HepG2 (cell line): ENCODE data around the gene FBXL12.

Experiments
- ARHGAP35 ChIP-seq: sonication (generic); formaldehyde crosslinking; IDR thresholded peaks from 2 replicates; pipeline ENCODE4 v1.9.0; 2022; ENCODE audit warnings: mild to moderate bottlenecking, inconsistent platforms, moderate library complexity, missing genetic modification reagents, borderline replicate concordance
- EHMT2 ChIP-seq: fragments of 200-600 bp; sonication (generic); IDR thresholded peaks from 2 replicates; pipeline ENCODE4 v1.7.0; 2017; ENCODE audit warnings: antibody characterized with exemption, low read depth, low read length, borderline replicate concordance
- EZH2 ChIP-seq: conservative IDR thresholded peaks from 2 replicates; pipeline ENCODE4 v1.6.1; 2012; ENCODE audit warnings: mild to moderate bottlenecking, low read depth, low read length, moderate library complexity
- MAFK ChIP-seq, 2 experiments: IDR thresholded peaks in 1 of 2; conservative IDR thresholded peaks in 1 of 2; 2 replicates each; pipeline ENCODE4 v1.6.1; 2011; ENCODE audit warnings: improper control_type of control experiment in 2 of 2, low read length in 2 of 2
- NCOA2 ChIP-seq: sonication (generic); formaldehyde crosslinking; IDR thresholded peaks from 2 replicates; pipeline ENCODE4 v1.8.0; 2022; ENCODE audit warnings: inconsistent platforms
- NFE2L1 ChIP-seq: sonication (generic); formaldehyde crosslinking; IDR thresholded peaks from 2 replicates; pipeline ENCODE4 v1.4.0; 2020; ENCODE audit warnings: missing genetic modification reagents, mild to moderate bottlenecking, borderline replicate concordance
- POLR2A ChIP-seq, 2 experiments: IDR thresholded peaks; 2 replicates each; pipeline ENCODE4 v1.6.1; 2011; ENCODE audit warnings: low read depth in 2 of 2, low read length in 2 of 2, mild to moderate bottlenecking in 1 of 2, moderate library complexity in 1 of 2; ENCODE audit not compliant: insufficient read depth in 1 of 2
- ZFP36 ChIP-seq: fragments of 150-350 bp; IDR thresholded peaks from 2 replicates; pipeline ENCODE4 v1.6.1; 2018; ENCODE audit warnings: borderline replicate concordance, low read length, low read depth; ENCODE audit not compliant: partially characterized antibody
- ZNF121 ChIP-seq: sonication (generic); formaldehyde crosslinking; IDR thresholded peaks from 2 replicates; pipeline ENCODE4 v1.5.0; 2020; ENCODE audit warnings: mild to moderate bottlenecking, missing genetic modification reagents
- ZNF274 ChIP-seq: sonication (generic); formaldehyde crosslinking; IDR thresholded peaks from 2 replicates; pipeline ENCODE4 v1.5.1; 2020; ENCODE audit warnings: mild to moderate bottlenecking, missing genetic modification reagents
- TF ChIP-seq, protein P1 (sequence below): IDR thresholded peaks from 2 replicates; pipeline ENCODE4 v1.6.1; 2016; ENCODE audit warnings: mild to moderate bottlenecking, missing biosample characterization, missing genetic modification reagents
- TF ChIP-seq, protein P2 (sequence below), 2 experiments: sonication (generic) in 1 of 2; formaldehyde crosslinking in 1 of 2; IDR thresholded peaks; 2 replicates each; pipeline versions ENCODE4 v1.6.1 to v1.9.0; 2014 to 2022; ENCODE audit warnings: antibody characterized with exemption in 1 of 2, borderline replicate concordance in 1 of 2, inconsistent platforms in 1 of 2, low read depth in 1 of 2, missing genetic modification reagents in 1 of 2
- TF ChIP-seq, protein P3 (sequence below): sonication (generic); formaldehyde crosslinking; IDR thresholded peaks from 2 replicates; pipeline ENCODE4 v1.5.0; 2020; ENCODE audit warnings: mild to moderate bottlenecking, missing genetic modification reagents, moderate library complexity
- TF ChIP-seq, protein P4 (sequence below): sonication (generic); formaldehyde crosslinking; IDR thresholded peaks from 2 replicates; pipeline ENCODE4 v1.4.0; 2020; ENCODE audit warnings: missing genetic modification reagents

DNA sequence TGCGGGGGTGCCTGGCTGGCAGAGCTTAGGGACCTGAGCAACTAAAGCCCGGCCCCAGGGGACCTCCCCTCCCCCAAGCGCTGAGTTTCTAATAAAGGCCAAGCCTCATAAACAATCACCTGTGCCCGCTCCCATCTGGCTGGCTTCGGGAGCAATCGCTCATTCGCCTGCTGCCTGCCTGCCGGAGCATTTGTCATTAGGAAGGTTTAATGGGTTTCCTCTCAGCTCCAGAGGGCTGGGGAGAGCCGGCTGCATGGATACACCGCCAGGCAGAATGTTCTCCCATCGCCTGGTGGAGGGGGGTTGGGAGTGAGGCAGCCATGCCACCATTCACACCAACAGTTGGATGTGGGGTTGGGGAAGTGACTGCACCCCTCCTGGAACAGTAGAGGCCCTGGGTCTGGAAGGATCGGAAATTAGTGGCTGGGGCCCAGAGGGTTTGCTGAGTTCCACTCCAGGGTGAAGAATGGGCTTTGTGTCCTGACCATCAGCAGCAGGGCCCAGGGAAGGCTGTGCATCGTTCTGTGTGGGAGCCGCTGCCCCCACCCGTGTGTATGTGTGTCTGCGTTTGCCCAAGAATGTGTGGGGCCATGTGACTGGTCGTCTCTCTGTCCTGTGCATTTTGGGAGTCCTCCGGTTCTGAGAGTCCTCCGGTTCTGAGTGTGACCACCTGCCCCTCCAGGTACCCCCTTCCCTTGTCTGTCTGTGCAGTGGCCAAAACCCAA, 31.5 kb upstream of the FBXL12 start:
- no peak for TF ChIP-seq ARHGAP35
- no peak for TF ChIP-seq NFE2L1 (CRISPR knock-in tag)
- TF ChIP-seq, protein P1, sequence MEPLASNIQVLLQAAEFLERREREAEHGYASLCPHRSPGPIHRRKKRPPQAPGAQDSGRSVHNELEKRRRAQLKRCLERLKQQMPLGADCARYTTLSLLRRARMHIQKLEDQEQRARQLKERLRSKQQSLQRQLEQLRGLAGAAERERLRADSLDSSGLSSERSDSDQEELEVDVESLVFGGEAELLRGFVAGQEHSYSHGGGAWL, result no peak
- no peak for TF ChIP-seq POLR2A (IDR thresholded peaks at IDR 0.05; ENCODE audit: insufficient read depth in 1 of 2, low read depth in 2 of 2, low read length in 2 of 2)
- TF ChIP-seq, protein P2, sequence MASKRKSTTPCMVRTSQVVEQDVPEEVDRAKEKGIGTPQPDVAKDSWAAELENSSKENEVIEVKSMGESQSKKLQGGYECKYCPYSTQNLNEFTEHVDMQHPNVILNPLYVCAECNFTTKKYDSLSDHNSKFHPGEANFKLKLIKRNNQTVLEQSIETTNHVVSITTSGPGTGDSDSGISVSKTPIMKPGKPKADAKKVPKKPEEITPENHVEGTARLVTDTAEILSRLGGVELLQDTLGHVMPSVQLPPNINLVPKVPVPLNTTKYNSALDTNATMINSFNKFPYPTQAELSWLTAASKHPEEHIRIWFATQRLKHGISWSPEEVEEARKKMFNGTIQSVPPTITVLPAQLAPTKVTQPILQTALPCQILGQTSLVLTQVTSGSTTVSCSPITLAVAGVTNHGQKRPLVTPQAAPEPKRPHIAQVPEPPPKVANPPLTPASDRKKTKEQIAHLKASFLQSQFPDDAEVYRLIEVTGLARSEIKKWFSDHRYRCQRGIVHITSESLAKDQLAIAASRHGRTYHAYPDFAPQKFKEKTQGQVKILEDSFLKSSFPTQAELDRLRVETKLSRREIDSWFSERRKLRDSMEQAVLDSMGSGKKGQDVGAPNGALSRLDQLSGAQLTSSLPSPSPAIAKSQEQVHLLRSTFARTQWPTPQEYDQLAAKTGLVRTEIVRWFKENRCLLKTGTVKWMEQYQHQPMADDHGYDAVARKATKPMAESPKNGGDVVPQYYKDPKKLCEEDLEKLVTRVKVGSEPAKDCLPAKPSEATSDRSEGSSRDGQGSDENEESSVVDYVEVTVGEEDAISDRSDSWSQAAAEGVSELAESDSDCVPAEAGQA (IDR thresholded peaks at IDR 0.05; ENCODE audit: low read depth), result no peak
- TF ChIP-seq, protein P2 (CRISPR knock-in tag; IDR thresholded peaks at IDR 0.05; ENCODE audit: borderline replicate concordance), result no peak
- TF ChIP-seq, protein P3, sequence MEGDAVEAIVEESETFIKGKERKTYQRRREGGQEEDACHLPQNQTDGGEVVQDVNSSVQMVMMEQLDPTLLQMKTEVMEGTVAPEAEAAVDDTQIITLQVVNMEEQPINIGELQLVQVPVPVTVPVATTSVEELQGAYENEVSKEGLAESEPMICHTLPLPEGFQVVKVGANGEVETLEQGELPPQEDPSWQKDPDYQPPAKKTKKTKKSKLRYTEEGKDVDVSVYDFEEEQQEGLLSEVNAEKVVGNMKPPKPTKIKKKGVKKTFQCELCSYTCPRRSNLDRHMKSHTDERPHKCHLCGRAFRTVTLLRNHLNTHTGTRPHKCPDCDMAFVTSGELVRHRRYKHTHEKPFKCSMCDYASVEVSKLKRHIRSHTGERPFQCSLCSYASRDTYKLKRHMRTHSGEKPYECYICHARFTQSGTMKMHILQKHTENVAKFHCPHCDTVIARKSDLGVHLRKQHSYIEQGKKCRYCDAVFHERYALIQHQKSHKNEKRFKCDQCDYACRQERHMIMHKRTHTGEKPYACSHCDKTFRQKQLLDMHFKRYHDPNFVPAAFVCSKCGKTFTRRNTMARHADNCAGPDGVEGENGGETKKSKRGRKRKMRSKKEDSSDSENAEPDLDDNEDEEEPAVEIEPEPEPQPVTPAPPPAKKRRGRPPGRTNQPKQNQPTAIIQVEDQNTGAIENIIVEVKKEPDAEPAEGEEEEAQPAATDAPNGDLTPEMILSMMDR (CRISPR knock-in tag), result no peak
- no peak for TF ChIP-seq EHMT2
- no peak for TF ChIP-seq ZNF121 (CRISPR knock-in tag)
- no peak for TF ChIP-seq MAFK (conservative IDR thresholded peaks at IDR 0.05 in 1 of 2, IDR thresholded peaks at IDR 0.05 in 1 of 2; ENCODE audit: low read length in 2 of 2)
- TF ChIP-seq, protein P4, sequence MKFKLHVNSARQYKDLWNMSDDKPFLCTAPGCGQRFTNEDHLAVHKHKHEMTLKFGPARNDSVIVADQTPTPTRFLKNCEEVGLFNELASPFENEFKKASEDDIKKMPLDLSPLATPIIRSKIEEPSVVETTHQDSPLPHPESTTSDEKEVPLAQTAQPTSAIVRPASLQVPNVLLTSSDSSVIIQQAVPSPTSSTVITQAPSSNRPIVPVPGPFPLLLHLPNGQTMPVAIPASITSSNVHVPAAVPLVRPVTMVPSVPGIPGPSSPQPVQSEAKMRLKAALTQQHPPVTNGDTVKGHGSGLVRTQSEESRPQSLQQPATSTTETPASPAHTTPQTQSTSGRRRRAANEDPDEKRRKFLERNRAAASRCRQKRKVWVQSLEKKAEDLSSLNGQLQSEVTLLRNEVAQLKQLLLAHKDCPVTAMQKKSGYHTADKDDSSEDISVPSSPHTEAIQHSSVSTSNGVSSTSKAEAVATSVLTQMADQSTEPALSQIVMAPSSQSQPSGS (CRISPR knock-in tag), result no peak
- no peak for TF ChIP-seq NCOA2 (CRISPR knock-in tag)
- no peak for TF ChIP-seq ZNF274
- no peak for TF ChIP-seq EZH2
- TF ChIP-seq ZFP36, result no peak
